CD4-positive, CD25-positive, alpha-beta regulatory T cell (primary cell): ENCODE results near the gene SNED1. TPM values are rescaled to one million over a fixed set of nuclear protein-coding genes. Genes with fewer than 3 reads are reported as not detected.
A peak's percentile ranks its signal among the peaks of the same experiment; 100 is the strongest.

Source experiments
- ATAC-seq, 2 donors: fragments of 150-1000 bp; cut with Tn5 transposase; one replicate each; pipeline ENCODE4 v1.10.0; 2021; ENCODE audit warnings: low read depth in 2 of 2, moderate number of reproducible peaks in 2 of 2, moderate library complexity in 1 of 2
- DNase-seq, 3 donors: peaks; one replicate each; pipeline versions ENCODE4 v3.0.0 to v3.0.0-alpha.2; 2012 to 2022; ENCODE audit warnings: mixed read lengths in 1 of 3
- H3K27ac ChIP-seq: one replicate; pipeline ENCODE4 v1.7.0; 2013; ENCODE audit warnings: mild to moderate bottlenecking, low read length; ENCODE audit not compliant: insufficient read depth, poor library complexity, severe bottlenecking
- H3K27me3 ChIP-seq: one replicate; pipeline ENCODE4 v1.7.0; 2013; ENCODE audit warnings: low read length; ENCODE audit not compliant: control insufficient read depth, insufficient read depth
- H3K36me3 ChIP-seq: one replicate; pipeline ENCODE4 v1.7.0; 2013; ENCODE audit warnings: mild to moderate bottlenecking, low read length, moderate library complexity; ENCODE audit not compliant: control insufficient read depth, insufficient read depth
- H3K4me1 ChIP-seq: 2 replicates; pipeline ENCODE4 v1.7.0; 2013; ENCODE audit warnings: mild to moderate bottlenecking, low read length; ENCODE audit not compliant: insufficient read depth, control insufficient read depth, poor library complexity, severe bottlenecking
- H3K4me3 ChIP-seq: one replicate; pipeline ENCODE4 v1.7.0; 2013; ENCODE audit warnings: low read depth, mild to moderate bottlenecking, low read length, moderate library complexity
- H3K9me3 ChIP-seq, 2 experiments: 1 replicate in 1 of 2; 2 replicates in 1 of 2; pipeline ENCODE4 v1.7.0; 2013; ENCODE audit warnings: low read length in 2 of 2, mild to moderate bottlenecking in 1 of 2, moderate library complexity in 1 of 2; ENCODE audit not compliant: control insufficient read depth in 2 of 2
- H3K27ac Mint-ChIP-seq, 3 donors: one replicate each; pipeline ENCODE4 v1.8.0; 2020 to 2022; ENCODE audit warnings: mild to moderate bottlenecking in 3 of 3, mixed read lengths in 3 of 3, moderate library complexity in 2 of 3
- H3K27me3 Mint-ChIP-seq: one replicate; pipeline ENCODE4 v1.8.0; 2022; ENCODE audit warnings: mild to moderate bottlenecking, mixed read lengths
- H3K36me3 Mint-ChIP-seq: one replicate; pipeline ENCODE4 v1.8.0; 2020; ENCODE audit warnings: mixed read lengths
- H3K4me1 Mint-ChIP-seq, 4 donors: one replicate each; pipeline ENCODE4 v1.8.0; 2020 to 2022; ENCODE audit warnings: mixed read lengths in 4 of 4, mild to moderate bottlenecking in 1 of 4
- H3K4me3 Mint-ChIP-seq, 4 donors: one replicate each; pipeline ENCODE4 v1.8.0; 2020 to 2022; ENCODE audit warnings: mild to moderate bottlenecking in 4 of 4, mixed read lengths in 4 of 4, moderate library complexity in 3 of 4
- H3K9me3 Mint-ChIP-seq, 7 donors: one replicate each; pipeline ENCODE4 v1.8.0; 2020 to 2022; ENCODE audit warnings: mixed read lengths in 7 of 7, mild to moderate bottlenecking in 3 of 7, moderate library complexity in 2 of 7
- polyA plus RNA-seq, 4 donors: library from polyadenylated mRNA; unstranded; fragments of 300-500 nt; fragmentation: Illumina TruSeq; gene quantifications; one replicate each; pipeline ENCODE4 v1.2.3, GENCODE V29; 2021
- total RNA-seq: library from RNA; stranded (reverse); gene quantifications from one replicate; pipeline ENCODE4 v1.2.3, GENCODE V29; 2022

The SNED1 gene
- total and polyA plus RNA-seq, 5 donors from 2014 or later, result 1.7 to 170 (median 2.5) TPM

DNA sequence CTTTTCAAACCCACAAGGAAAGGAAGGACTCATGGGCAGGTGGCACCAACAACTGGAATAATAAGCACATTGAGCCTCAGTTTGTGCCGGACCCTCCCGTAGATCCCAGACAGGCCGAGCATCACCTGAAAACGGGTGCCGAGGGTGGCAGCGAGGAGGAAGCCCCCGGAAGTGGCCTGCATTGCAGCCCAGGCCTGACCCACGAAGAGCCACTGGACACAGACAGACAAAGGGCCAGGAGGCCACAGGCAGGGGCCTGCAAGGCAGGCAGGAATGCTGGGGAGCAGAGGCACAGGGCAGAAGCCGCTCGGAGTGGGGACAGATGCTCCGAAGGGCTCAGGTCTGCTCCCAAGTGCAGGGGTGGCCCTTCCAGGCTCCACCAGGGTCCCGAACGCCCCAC is 71.9 kb downstream of the SNED1 start:
- no peaks in the 10 kb centered on the region for H3K27me3 ChIP-seq
- Mint-ChIP-seq H3K4me3 (no peak overlapping the region), H3K27ac (peak overlapping the region in 2 of 3 donors; percentile 55 to 69), H3K27me3 (no peaks in the 10 kb centered on the region), H3K4me1 (peaks cover 0 to 6% (median 0%) of the 10 kb centered on the region in 4 donors), H3K9me3 (no peaks in the 10 kb centered on the region), H3K36me3 (peaks cover 19% of the 10 kb centered on the region)
- DNase-seq (no peak), ATAC-seq (no peak)
- H3K9me3 ChIP-seq, result no peaks in the 10 kb centered on the region
- no peaks in the 10 kb centered on the region for H3K4me1 ChIP-seq
- peaks cover 15% of the 10 kb centered on the region for H3K36me3 ChIP-seq
- H3K4me3 ChIP-seq, result no peak overlapping the region
- no peak overlapping the region for H3K27ac ChIP-seq

DNA sequence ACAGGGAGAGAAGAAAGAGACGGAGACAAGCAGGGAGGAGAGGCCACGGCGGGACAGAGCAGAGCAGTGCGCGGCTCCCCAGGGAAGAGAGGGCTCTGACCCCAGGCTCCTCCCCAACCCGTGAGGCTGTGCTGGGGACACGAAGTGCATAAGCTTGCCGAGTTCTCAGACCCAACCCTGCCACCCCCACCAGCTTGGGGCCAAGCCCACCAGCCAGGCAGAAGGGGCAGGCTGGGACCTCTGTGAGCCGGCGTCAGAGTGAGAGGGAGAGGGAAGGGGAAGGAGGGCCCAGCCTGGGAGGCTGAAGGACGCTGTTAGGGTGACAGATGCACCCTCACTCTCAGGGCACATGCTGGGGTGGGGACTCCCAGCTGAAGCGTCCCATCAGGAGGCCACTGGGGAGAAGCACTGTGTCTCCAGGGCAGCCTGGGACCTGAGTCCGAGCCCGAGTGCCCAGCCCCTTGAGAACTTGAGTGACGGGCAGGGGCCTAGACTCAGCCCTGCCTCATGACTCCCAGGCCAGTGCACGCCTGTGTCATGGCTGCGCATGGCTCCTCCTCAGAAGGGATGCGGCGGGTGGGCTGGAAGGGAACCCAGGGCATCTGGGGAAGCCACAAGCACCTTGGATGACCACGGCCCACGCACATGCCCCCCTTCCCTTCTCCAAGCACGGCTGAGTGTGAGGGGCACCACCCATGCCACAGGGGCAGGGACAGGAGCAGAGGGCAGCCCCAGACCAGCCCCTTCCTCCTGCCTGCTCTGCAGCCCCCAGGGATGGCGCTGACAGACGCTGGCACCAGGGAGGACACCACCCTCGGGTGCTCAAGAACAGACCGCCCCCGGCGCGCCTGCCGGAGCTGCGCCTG is 72.6 kb downstream of the SNED1 start:
- Mint-ChIP-seq H3K36me3 (peaks cover 23% of the 10 kb centered on the region), H3K9me3 (no peaks in the 10 kb centered on the region), H3K27ac (no peak overlapping the region), H3K27me3 (no peaks in the 10 kb centered on the region), H3K4me3 (no peak overlapping the region), H3K4me1 (peaks cover 0 to 5% (median 1%) of the 10 kb centered on the region in 4 donors)
- Histone ChIP-seq H3K36me3 (peaks cover 18% of the 10 kb centered on the region), H3K4me3 (no peak overlapping the region), H3K27ac (no peak overlapping the region), H3K27me3 (no peaks in the 10 kb centered on the region), H3K4me1 (no peaks in the 10 kb centered on the region), H3K9me3 (no peaks in the 10 kb centered on the region)
- ATAC-seq (no peak), DNase-seq (no peak)

DNA sequence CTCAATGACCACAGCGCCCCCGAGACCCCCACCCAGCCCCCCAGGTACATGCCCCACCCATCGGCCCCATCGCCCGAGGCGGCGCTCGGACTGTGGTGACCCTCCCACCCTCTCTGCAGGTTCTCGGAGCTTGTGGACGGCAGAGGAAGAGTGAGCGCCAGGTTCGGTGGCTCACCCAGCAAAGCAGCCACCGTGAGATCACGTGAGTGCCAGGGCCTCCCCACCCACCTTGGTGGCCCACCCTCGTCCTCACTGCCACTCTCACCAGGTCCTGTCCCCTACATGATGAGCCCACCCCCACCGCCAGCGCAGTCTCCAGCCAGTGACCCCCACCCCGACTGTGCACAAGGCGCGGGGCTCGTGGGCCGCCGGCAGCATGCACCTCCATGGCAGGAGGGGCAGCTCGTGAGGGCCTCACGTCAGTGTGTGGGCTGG is 73.3 kb downstream of the SNED1 start:
- no peak overlapping the region for H3K4me3 Mint-ChIP-seq
- no peaks in the 10 kb centered on the region for H3K27me3 Mint-ChIP-seq
- H3K27ac Mint-ChIP-seq, result no peak overlapping the region
- no peaks in the 10 kb centered on the region for H3K9me3 Mint-ChIP-seq
- Histone ChIP-seq H3K4me1 (no peaks in the 10 kb centered on the region), H3K4me3 (no peak overlapping the region), H3K36me3 (peaks cover 18% of the 10 kb centered on the region), H3K27ac (no peak overlapping the region), H3K27me3 (no peaks in the 10 kb centered on the region), H3K9me3 (no peaks in the 10 kb centered on the region)
- peaks cover 23% of the 10 kb centered on the region for H3K36me3 Mint-ChIP-seq
- peaks cover 0 to 3% (median 1%) of the 10 kb centered on the region in 4 donors for H3K4me1 Mint-ChIP-seq
- DNase-seq (no peak), ATAC-seq (no peak)

DNA sequence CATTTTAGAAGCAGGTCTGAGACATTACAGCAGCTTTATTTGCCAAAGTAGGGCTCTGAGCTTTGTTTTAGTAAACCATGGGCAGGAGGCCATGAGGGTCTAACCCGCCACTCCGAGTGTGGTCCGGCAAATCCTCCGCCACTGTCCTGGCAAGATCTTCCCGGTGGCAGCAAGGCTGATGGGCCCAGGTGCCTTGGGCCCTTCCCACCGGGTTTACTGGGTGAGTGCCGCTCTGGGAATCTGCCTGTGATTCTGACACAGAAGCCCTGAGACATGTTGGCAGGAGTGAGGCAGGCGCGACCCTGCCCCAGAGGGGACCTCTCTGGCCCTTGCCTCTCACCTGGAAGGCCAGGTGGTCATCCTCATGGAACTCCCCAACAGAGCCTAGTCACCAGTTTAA is 73.7 kb downstream of the SNED1 start:
- ATAC-seq (no peak), DNase-seq (no peak)
- Histone ChIP-seq H3K9me3 (no peaks in the 10 kb centered on the region), H3K4me3 (no peak overlapping the region), H3K27me3 (no peaks in the 10 kb centered on the region), H3K4me1 (no peaks in the 10 kb centered on the region), H3K27ac (no peak overlapping the region), H3K36me3 (peaks cover 18% of the 10 kb centered on the region)
- no peak overlapping the region for H3K4me3 Mint-ChIP-seq
- H3K27me3 Mint-ChIP-seq, result no peaks in the 10 kb centered on the region
- peaks cover 0 to 3% (median 1%) of the 10 kb centered on the region in 4 donors for H3K4me1 Mint-ChIP-seq
- peak overlapping the region in 2 of 3 donors; percentile 48 to 83 for H3K27ac Mint-ChIP-seq
- peaks cover 23% of the 10 kb centered on the region for H3K36me3 Mint-ChIP-seq
- H3K9me3 Mint-ChIP-seq, result no peaks in the 10 kb centered on the region

DNA sequence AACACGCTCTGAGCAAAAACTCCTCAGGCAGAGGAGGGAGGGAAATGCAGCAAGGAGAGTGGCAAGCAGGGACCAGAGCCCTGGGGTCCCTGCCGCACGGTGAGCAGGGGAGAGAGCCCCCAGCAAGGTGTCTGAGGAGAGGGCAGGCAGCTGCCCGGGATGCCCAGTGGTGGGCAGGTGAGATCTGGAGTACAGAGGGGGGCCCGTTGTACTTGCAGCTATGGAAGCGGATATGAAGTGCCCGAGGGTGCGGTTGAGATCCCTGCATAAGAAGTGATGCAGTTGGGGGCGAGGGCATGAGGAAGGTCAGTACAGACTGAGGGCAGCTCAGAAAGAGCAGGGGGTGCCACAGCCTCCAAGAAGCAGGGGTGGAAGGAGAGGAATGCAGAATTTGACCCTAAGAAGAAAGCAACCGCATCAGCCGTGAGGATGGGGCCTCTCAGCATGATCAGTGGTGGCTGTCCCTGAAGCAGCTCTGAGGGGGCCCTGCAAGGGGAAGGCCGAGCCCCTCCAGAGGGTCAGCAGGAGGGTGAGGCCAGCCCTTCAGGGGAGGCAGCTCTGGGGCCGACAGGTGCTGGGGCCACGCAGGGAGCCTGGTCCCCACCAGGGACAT is 74.2 kb downstream of the SNED1 start:
- Mint-ChIP-seq H3K27ac (peak overlapping the region in 1 of 3 donors; percentile 83), H3K4me1 (peaks cover 0 to 6% (median 5%) of the 10 kb centered on the region in 4 donors), H3K27me3 (no peaks in the 10 kb centered on the region), H3K36me3 (peaks cover 23% of the 10 kb centered on the region), H3K9me3 (no peaks in the 10 kb centered on the region), H3K4me3 (no peak overlapping the region)
- Histone ChIP-seq H3K4me3 (no peak overlapping the region), H3K36me3 (peaks cover 18% of the 10 kb centered on the region), H3K27me3 (no peaks in the 10 kb centered on the region), H3K4me1 (no peaks in the 10 kb centered on the region), H3K27ac (no peak overlapping the region), H3K9me3 (no peaks in the 10 kb centered on the region)
- ATAC-seq (no peak), DNase-seq (no peak)

DNA sequence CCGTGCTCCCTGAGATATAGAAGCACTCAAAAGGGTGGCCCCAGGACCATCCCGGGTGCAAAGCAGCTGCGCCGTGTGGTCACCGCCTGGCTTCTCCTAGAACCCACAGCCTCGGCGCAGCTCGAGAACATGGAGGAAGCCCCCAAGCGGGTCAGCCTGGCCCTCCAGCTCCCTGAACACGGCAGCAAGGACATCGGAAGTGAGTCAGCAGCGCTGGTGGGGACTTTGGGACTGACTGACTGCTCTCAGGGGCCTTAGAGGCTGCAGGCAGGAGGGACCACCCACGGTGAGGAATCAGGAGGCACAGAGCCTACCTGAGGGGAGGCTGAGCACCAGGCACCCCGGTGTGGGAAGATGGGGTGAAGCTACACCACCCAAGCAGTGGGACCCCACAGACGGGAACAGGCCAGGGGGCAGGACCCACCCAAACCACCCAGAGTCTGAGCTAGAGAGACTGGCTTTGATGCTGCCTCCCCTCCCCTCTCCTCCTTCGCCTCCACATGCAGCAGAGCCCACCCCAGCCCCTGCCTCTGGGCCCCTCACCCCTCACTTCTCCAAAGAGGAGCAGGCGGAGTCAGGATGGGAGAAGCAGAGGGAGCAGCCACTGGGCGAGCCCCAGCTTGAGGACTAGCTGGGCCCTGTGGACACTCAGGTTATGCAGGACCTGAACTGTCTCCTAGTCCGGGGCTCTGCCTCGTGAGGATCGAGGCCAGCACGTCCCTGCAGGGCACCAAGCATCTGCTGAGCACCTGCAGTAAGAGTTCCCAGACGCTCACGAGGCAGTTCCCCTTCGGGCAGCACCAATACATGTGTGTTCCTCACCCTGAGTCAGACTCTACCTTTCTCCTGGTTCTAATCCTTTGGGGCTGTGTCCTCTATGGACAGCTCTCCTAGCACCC is 75.0 kb downstream of the SNED1 start:
- DNase-seq, result no peak
- no peaks in the 10 kb centered on the region for H3K27me3 Mint-ChIP-seq
- peaks cover 0 to 12% (median 10%) of the 10 kb centered on the region in 4 donors for H3K4me1 Mint-ChIP-seq
- Histone ChIP-seq H3K27me3 (no peaks in the 10 kb centered on the region), H3K4me3 (no peak overlapping the region), H3K4me1 (no peaks in the 10 kb centered on the region), H3K9me3 (no peaks in the 10 kb centered on the region), H3K27ac (no peak overlapping the region), H3K36me3 (peaks cover 18% of the 10 kb centered on the region)
- no peak overlapping the region for H3K27ac Mint-ChIP-seq
- peaks cover 23% of the 10 kb centered on the region for H3K36me3 Mint-ChIP-seq
- ATAC-seq, result no peak
- no peaks in the 10 kb centered on the region for H3K9me3 Mint-ChIP-seq
- H3K4me3 Mint-ChIP-seq, result no peak overlapping the region

DNA sequence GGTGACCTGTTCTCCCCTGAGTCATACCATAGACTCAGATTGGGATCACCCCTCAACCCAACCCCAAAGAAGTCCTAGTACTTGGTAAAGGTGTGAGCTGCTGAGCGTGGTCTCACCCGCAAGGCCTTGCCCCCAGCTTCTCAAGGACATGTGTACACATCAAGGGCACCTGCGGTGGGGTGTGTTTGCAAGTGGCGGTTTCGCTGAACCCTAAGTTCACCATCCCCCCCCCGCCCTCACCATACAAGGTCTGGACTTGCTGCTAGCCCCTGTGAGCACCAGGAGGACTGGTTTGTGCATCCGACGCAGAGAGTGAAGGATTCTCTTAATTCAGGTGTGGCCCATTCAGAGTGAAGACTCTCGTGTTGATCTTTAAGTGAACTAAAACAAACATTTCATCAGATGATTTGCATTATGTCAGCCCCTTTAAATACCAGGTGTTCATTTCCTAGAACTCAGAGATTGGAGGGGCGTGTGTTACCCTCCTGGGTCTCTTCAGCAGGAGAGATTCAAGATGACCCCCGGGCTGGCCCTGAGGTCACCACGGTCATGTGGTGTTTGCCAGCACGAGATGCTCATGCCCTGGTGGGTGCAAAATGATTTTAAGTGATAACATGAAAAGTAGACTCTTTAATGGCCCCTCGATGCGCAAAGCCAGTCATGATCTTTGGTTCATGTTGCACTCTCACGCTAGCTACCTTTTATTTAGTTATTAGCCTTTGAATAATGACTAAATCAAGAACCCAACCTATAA is 75.8 kb downstream of the SNED1 start:
- no peak for ATAC-seq
- H3K4me3 Mint-ChIP-seq, result no peak overlapping the region
- H3K4me1 Mint-ChIP-seq, result peaks cover 0 to 15% (median 12%) of the 10 kb centered on the region in 4 donors

More for the DNA sequence above, 75.8 kb downstream of the SNED1 start:
- no peak overlapping the region for H3K27ac Mint-ChIP-seq
- H3K27me3 ChIP-seq, result no peaks in the 10 kb centered on the region
- no peaks in the 10 kb centered on the region for H3K4me1 ChIP-seq
- no peak overlapping the region for H3K27ac ChIP-seq
- no peaks in the 10 kb centered on the region for H3K9me3 Mint-ChIP-seq
- no peak overlapping the region for H3K4me3 ChIP-seq
- H3K9me3 ChIP-seq, result no peaks in the 10 kb centered on the region
- H3K36me3 Mint-ChIP-seq, result peaks cover 23% of the 10 kb centered on the region
- DNase-seq, result no peak
- H3K27me3 Mint-ChIP-seq, result no peaks in the 10 kb centered on the region
- peaks cover 18% of the 10 kb centered on the region for H3K36me3 ChIP-seq
